Epithelial cell of prostate (primary cell): Measurements from ENCODE around the gene GCK.
"Not testable (repeated sequence)": the region's sequence is repeated elsewhere in the genome, so short reads cannot be mapped to it uniquely, and the experiment has no call there.

ENCODE experiments used
- DNase-seq: peaks from one replicate; pipeline ENCODE4 v3.0.0-alpha.2; 2011; ENCODE audit warnings: low read depth, low spot score
- H3K27ac ChIP-seq: fragments of 450-650 bp; 2 replicates; pipeline ENCODE4 v1.5.1; 2017; ENCODE audit warnings: mild to moderate bottlenecking

GCK gene

GRCh38 chr7:44210107-44210506 is 20.9 kb upstream of the GCK start:
- DNase-seq = no peak
- H3K27ac ChIP-seq = no peak overlapping the region

GRCh38 chr7:44208085-44208484 is 18.8 kb upstream of the GCK start:
- DNase-seq = no peak
- no peak overlapping the region for H3K27ac ChIP-seq

GRCh38 chr7:44206008-44206407 is 16.8 kb upstream of the GCK start:
- no peak for DNase-seq
- no peak overlapping the region for H3K27ac ChIP-seq

GRCh38 chr7:44201813-44202212 is 12.6 kb upstream of the GCK start:
- peak overlapping the region; percentile 61 for H3K27ac ChIP-seq
- no peak for DNase-seq

- H3K27ac ChIP-seq = peak within 1 kb of the TSS; percentile 61
- DNase-seq = peak; percentile 88
These were observed 11.6 kb upstream of the GCK start, which contains the start of gene YKT6 for GRCh38 chr7:44200699-44201461. Gene YKT6, plus strand, starts transcription at chr7:44200978. Its CDS starts 158 bp downstream, at chr7:44201136.

- H3K27ac ChIP-seq, DNase-seq: not testable (repeated sequence)
These were observed 10.9 kb upstream of the GCK start for GRCh38 chr7:44200163-44200562.

GRCh38 chr7:44197474-44197873 is 8.2 kb upstream of the GCK start:
- no peak for DNase-seq
- H3K27ac ChIP-seq = no peak overlapping the region

GRCh38 chr7:44196450-44196872 is 7.2 kb upstream of the GCK start:
- DNase-seq = no peak
- H3K27ac ChIP-seq = no peak overlapping the region

- DNase-seq = no peak
- H3K27ac ChIP-seq = no peak overlapping the region
These were observed 6.7 kb upstream of the GCK start for GRCh38 chr7:44195889-44196288.

GRCh38 chr7:44194562-44195145 is 5.4 kb upstream of the GCK start:
- H3K27ac ChIP-seq = no peak overlapping the region
- DNase-seq = no peak

GRCh38 chr7:44194069-44194468 is 4.8 kb upstream of the GCK start:
- no peak overlapping the region for H3K27ac ChIP-seq
- no peak for DNase-seq

GRCh38 chr7:44193011-44193802 is 4.0 kb upstream of the GCK start:
- DNase-seq = no peak
- H3K27ac ChIP-seq = no peak overlapping the region

GRCh38 chr7:44191171-44191570 is 1.9 kb upstream of the GCK start:
- H3K27ac ChIP-seq = no peak overlapping the region
- DNase-seq = no peak

GRCh38 chr7:44189993-44190872 is 994 bp upstream of the GCK start:
- no peak overlapping the region for H3K27ac ChIP-seq
- no peak for DNase-seq

GRCh38 chr7:44188480-44189225 is 586 bp downstream of the GCK start:
- no peak overlapping the region for H3K27ac ChIP-seq
- DNase-seq = no peak

GRCh38 chr7:44187636-44188416 is 1.4 kb downstream of the GCK start:
- no peak for DNase-seq

GRCh38 chr7:44186736-44187135 is 2.5 kb downstream of the GCK start:
- DNase-seq = no peak
- H3K27ac ChIP-seq = no peak overlapping the region

More at GRCh38 chr7:44187636-44188416, 1.4 kb downstream of the GCK start:
- no peak overlapping the region for H3K27ac ChIP-seq

GRCh38 chr7:44185729-44186128 is 3.5 kb downstream of the GCK start:
- H3K27ac ChIP-seq = no peak overlapping the region
- no peak for DNase-seq
